Ishikawa (cell line): ENCODE data around the gene TMEFF1.

Experiments used
- CEBPB ChIP-seq: IDR thresholded peaks from 2 replicates; pipeline ENCODE4 v1.6.1; 2012
- MAX ChIP-seq: IDR thresholded peaks from 2 replicates; pipeline ENCODE4 v1.6.1; 2012
- RAD21 ChIP-seq: IDR thresholded peaks from 2 replicates; pipeline ENCODE4 v1.6.1; 2012; ENCODE audit warnings: low read depth
- REST ChIP-seq: IDR thresholded peaks from 2 replicates; pipeline ENCODE4 v1.6.1; 2012; ENCODE audit warnings: low read depth, mild to moderate bottlenecking
- TCF12 ChIP-seq: IDR thresholded peaks from 2 replicates; pipeline ENCODE4 v1.6.1; 2012; ENCODE audit warnings: low read depth
- ZBTB7A ChIP-seq: IDR thresholded peaks from 2 replicates; pipeline ENCODE4 v1.6.1; 2012; ENCODE audit warnings: low read depth

DNA sequence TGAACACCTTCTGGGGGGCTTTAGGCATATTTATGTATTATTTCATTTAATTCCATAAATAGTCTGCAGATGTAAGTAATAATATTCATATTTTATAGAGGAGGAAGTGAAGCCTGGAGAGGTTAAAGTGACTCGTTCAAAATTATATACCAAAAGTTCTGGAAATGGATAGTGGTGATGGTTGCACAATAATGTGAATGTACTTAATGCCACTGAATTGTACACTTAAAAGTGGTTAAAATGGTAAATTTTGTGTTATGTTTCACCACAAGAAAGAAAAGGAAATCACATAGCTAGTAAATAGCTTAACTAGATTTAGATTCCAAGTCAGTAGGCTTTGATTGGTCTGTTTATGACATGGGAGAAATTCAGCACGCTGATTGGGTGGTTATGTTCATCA, 13.0 kb upstream of the TMEFF1 start:
- TF ChIP-seq REST, result no peak
- TF ChIP-seq CEBPB, result no peak
- no peak for TF ChIP-seq RAD21
- TF ChIP-seq TCF12, result no peak
- TF ChIP-seq ZBTB7A, result no peak
- TF ChIP-seq MAX, result no peak
